HUDEP-2 (cell line): ENCODE data around the gene SLC41A3.
"Not testable (repeated sequence)": the region's sequence is repeated elsewhere in the genome, so short reads cannot be mapped to it uniquely, and the experiment has no call there.

Experiments
- DNase-seq, 76 experiments: peaks; one replicate each; lab custom pipeline; 2025; ENCODE audit not compliant: unreplicated experiment in 76 of 76; lab: John Stamatoyannopoulos, UW

Gene SLC41A3

DNA sequence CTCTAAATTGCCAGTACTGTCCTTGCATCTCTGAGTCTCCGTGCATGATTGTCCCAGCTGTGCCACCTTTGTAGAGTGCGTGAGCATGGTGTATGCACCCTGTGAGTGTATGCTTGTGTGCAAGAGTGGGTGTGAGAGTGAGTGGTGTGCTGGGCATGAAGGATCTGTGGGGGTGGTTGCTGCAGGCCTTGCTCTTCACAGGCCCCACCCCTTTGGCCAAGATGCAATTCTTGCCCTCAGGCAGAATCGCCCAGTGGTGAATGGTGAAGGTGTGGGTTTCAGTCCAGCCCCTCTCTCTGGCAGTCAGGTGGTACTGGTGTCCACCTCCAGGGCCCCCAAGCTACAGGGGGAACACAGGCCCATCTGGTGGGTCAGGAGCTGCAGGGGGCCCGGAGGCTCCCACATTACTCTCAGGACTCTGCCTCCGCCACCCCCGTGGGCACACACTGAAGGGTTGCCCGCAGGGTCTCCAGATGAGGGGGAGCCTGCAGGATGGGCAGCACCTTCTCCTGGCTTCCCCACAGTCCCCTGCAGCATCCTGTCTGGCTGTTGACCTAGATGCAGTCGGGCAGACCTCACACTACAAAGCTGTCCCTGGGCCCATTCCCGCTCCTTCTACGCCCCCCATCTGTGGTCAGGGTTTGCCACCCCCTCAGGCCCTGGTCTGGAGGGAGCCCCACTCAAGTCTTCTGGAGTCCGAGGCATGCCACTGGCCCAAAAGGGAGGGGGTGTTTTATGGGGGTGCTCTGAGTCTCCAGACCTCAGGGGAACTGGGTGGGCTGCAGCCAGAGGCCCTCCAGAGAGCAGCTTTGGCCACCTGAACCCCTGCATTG lies 123.3 kb downstream of the SLC41A3 start:
- no peak for DNase-seq

DNA sequence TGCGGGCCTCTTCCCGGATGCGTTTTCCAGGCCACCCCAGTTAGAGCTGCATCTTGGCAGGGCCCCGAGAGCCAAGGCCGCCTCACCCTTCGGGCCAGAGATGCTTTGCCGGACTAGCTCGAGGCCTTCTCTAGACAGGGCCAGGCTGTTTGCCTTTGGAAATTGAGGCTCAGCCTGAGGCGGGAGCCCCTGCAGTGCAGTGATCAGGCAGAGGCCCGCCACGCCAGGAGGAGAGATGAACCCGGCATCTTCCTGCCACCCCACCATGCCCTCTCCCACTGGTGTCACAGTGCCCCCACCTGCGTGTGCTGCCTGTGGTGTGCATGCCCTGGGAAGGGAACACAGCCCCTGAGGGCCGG lies 123.9 kb downstream of the SLC41A3 start:
- no peak for DNase-seq

DNA sequence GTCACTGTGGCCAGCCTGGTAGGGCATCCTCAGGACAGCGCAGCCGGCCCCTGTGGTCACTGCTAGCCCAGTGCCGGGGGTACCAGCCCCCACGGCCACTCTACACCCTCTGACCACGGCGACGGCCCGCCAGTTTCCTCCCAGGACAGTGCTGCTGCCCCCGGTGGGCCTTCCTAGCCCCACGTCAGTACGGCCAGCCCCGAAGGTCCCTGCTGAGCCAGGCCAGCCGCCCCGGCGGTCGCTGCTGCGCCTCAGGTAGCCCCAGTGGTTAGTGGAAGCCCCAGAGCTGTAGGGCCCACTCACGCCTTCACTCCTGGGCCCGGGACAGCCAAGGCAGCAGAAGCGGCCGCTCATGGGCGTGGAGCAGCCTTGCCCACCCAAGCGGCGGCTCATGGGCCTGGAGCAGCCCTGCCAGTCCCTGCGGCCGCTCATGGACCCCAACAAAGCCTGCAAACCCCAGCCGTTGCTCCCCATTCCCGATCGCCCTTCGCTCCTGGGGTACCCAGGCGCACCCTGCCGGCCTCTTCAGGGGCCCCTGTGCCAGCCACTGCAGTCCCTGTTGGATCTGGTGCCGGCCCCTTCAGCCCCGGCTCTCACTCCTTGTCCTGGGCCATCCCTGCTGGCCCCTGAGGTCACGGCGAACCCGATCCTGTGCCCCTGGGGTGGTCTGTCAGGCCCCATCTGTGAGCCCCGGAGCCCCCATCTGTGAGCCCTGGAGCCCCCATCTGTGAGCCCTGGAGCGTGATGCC lies 124.4 kb downstream of the SLC41A3 start:
- DNase-seq: no peak

DNA sequence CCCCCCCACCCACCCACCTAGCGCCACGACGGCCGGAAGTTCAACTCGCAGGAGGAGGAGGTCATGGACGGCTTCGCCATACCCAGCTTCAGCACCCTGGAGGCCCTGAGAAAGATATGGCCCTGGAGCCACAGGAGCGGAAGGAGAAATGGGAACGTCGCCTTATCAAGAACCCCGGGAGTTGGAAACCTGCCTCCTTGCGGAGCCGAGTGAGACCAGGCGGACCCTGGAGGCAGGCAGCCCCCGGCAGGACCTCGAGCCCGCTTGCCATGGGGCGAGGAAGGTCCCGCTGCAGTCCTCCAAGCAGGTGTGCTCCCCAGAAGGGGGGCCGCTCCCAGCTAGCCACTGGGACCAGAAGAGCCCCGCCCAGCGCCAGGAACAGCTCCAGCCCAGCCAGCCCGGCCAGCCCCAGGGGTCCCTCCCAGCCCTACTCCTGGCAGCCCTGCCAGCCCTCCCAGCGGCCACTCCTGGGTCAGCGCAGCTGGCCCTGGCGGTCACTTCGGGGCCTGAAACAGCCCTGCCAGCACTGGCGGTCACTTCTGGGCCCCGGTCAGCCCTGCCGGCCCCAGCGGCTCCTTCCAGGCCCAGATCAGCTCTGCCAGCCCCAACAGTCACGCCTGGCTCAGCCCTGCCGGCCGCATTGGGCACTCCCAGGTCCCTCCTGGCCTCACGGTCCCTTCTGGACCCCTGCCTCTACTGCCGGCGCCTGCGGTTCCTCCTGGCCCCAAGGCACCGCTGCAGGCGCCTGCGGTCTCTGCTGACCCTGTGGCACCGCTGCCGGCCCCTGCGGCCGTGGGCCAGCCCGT lies 125.2 kb downstream of the SLC41A3 start:
- no peak for DNase-seq

DNA sequence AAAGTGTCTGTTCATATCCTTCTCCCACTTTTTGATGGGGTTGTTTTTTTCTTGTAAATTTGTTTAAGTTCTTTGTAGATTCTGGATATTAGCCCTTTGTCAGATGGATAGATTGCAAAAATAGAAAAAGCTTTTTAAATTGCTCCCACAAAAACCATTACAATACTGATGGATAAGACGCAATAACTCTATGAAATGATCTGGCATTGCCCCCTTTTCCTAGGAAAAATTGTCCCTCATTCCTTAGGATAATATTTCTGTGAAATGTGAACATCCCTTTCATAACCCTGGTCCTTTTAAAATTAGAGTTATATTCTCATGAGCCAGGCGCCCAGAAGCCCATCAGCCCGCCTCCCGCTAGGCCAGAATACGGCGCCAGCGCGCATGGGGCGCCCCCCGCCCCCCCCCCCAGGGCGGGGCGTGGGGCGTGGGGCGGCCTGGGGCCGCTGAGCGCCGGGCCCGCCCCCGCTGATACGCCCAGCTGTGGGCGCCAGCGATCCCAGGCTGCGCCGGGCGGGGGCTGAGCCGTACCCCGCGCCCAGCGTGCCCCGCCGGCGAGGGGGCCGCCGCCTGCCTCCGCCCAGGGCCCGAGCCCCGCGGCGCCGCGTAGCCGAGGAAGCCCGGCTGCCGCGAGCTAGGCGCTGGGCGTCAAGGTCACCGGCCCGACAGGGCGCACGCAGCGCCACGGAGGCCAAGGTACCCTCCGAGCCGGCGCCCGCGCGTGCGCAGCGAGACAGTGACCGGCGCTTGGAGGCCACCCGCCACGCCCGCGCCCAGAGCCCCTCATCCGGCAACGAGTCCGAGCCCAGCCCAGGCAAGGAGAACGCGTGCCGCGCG lies 126.0 kb downstream of the SLC41A3 start:
- DNase-seq: no peak

DNA sequence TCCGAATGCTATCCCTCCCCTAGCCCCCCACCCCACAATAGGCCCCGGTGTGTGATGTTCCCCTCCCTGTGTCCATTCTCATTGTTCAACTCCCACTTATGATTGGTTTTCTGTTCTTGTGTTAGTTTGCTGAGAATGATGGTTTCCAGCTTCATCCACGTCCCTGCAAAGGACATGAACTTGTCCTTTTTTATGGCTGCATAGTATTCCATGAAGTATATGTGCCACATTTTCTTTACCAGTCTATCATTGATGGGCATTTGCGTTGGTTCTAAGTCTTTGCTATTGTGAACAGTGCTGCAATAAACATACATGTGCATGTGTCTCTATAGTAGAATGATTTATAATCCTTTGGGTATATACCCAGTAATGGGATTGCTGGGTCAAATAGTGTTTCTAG lies 126.9 kb downstream of the SLC41A3 start:
- not testable (repeated sequence) for DNase-seq
